Calu3 (cell line): ENCODE results near the gene SRRM4. TPM values are rescaled to one million over a fixed set of nuclear protein-coding genes. Genes with fewer than 3 reads are reported as not detected.

Experiments
- BruUV-seq: library from RNA; stranded (reverse); fragments of 400-500 nt; replicated peaks from 2 replicates; lab custom pipeline; 2021; lab: Mats Ljungman, UMichigan
- CTCF ChIA-PET: fragments of 300-600 bp; sonication (Branson Sonifier 250); formaldehyde crosslinking; loops from one replicate; lab custom pipeline; 2022; ENCODE audit warnings: antibody characterized with exemption; lab: Charles Lee
- DNase-seq: peaks from one replicate; pipeline ENCODE4 v3.0.0; 2022
- H3K27ac Mint-ChIP-seq: one replicate; pipeline ENCODE4 v1.8.0; 2022; ENCODE audit warnings: mixed read lengths; ENCODE audit not compliant: unreplicated experiment
- H3K27me3 Mint-ChIP-seq: one replicate; pipeline ENCODE4 v1.8.0; 2022; ENCODE audit warnings: mixed read lengths; ENCODE audit not compliant: unreplicated experiment
- H3K36me3 Mint-ChIP-seq: one replicate; pipeline ENCODE4 v1.8.0; 2022; ENCODE audit warnings: mild to moderate bottlenecking, moderate library complexity, mixed read lengths; ENCODE audit not compliant: insufficient read depth, unreplicated experiment
- H3K4me1 Mint-ChIP-seq: one replicate; pipeline ENCODE4 v1.8.0; 2022; ENCODE audit warnings: mild to moderate bottlenecking, low read depth, mixed read lengths; ENCODE audit not compliant: unreplicated experiment
- H3K4me3 Mint-ChIP-seq: one replicate; pipeline ENCODE4 v1.8.0; 2022; ENCODE audit warnings: mild to moderate bottlenecking, low read depth, moderate library complexity, mixed read lengths; ENCODE audit not compliant: unreplicated experiment
- H3K9me3 Mint-ChIP-seq: one replicate; pipeline ENCODE4 v1.8.0; 2022; ENCODE audit warnings: low read depth, mixed read lengths; ENCODE audit not compliant: unreplicated experiment
- intact Hi-C: fragments of 100-400 bp; cut with micrococcal nuclease; formaldehyde crosslinking; loops from one replicate; pipeline ENCODE4 v1.10.0; 2022; ENCODE audit not compliant: unreplicated experiment
- total RNA-seq: library from RNA; stranded (reverse); gene quantifications from 2 replicates; pipeline ENCODE4 v1.2.3, GENCODE V29; 2022
- TF ChIP-seq, protein P1 (sequence below): fragments of 200-600 bp; IDR thresholded peaks from one replicate; pipeline ENCODE4 v1.8.0; 2022; ENCODE audit warnings: antibody characterized with exemption; ENCODE audit not compliant: unreplicated experiment

SRRM4 gene
- total RNA-seq, 1 experiment from 2014 or later, result not detected

DNA sequence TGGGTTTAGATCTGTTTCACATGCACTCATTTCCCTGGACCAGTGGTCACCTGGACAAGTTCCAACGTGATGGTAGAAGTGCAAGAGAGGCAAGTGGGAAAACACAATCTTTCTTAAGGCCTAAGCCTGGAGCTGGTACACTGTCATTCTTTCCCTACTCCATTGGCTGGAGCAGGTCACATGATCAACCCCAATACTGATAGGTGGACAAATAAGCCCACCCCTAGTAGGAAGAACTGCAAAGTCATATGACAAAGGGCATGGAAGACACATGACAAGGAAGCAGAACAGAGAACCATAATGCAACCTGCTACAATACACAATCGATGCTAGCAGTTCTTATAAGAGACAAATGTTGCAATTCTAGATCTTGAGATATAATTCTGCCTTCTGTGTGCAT lies 66.3 kb downstream of the SRRM4 start:
- H3K9me3 Mint-ChIP-seq, result no peaks in the 10 kb centered on the region
- TF ChIP-seq, protein P1, sequence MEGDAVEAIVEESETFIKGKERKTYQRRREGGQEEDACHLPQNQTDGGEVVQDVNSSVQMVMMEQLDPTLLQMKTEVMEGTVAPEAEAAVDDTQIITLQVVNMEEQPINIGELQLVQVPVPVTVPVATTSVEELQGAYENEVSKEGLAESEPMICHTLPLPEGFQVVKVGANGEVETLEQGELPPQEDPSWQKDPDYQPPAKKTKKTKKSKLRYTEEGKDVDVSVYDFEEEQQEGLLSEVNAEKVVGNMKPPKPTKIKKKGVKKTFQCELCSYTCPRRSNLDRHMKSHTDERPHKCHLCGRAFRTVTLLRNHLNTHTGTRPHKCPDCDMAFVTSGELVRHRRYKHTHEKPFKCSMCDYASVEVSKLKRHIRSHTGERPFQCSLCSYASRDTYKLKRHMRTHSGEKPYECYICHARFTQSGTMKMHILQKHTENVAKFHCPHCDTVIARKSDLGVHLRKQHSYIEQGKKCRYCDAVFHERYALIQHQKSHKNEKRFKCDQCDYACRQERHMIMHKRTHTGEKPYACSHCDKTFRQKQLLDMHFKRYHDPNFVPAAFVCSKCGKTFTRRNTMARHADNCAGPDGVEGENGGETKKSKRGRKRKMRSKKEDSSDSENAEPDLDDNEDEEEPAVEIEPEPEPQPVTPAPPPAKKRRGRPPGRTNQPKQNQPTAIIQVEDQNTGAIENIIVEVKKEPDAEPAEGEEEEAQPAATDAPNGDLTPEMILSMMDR, result no peak
- no peak overlapping the region for H3K4me3 Mint-ChIP-seq
- H3K36me3 Mint-ChIP-seq, result no peaks in the 10 kb centered on the region
- intact Hi-C loops, result no loop called here
- H3K27me3 Mint-ChIP-seq, result no peaks in the 10 kb centered on the region
- no peak for DNase-seq
- H3K4me1 Mint-ChIP-seq, result no peaks in the 10 kb centered on the region
- no peak overlapping the region for H3K27ac Mint-ChIP-seq
- no TSS peak for BruUV-seq
- CTCF ChIA-PET, result no interaction called here

DNA sequence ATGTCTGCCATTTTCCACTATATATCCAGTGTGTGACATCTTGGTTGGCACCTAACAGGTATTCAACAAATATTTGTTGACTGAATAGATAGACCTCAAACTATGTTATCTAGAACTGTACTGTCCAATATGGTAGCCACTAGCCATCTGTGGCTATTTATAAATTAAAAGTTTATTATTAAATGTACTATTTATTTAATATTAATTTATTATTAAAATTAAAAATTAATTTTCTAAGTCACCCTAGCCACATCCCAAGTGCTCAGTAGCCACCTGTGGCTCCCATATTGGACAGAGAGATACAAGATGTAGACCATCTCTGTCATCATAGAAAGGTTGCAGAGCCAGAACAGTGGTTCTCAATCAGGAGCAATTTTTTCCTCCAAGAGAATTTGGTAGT lies 69.3 kb downstream of the SRRM4 start:
- TF ChIP-seq, protein P1, result no peak
- no peaks in the 10 kb centered on the region for H3K4me1 Mint-ChIP-seq
- no peak for DNase-seq
- no peaks in the 10 kb centered on the region for H3K36me3 Mint-ChIP-seq
- H3K27ac Mint-ChIP-seq, result no peak overlapping the region
- CTCF ChIA-PET, result no interaction called here
- H3K27me3 Mint-ChIP-seq, result no peaks in the 10 kb centered on the region
- no TSS peak for BruUV-seq
- intact Hi-C loops, result no loop called here
- no peak overlapping the region for H3K4me3 Mint-ChIP-seq
- no peaks in the 10 kb centered on the region for H3K9me3 Mint-ChIP-seq

DNA sequence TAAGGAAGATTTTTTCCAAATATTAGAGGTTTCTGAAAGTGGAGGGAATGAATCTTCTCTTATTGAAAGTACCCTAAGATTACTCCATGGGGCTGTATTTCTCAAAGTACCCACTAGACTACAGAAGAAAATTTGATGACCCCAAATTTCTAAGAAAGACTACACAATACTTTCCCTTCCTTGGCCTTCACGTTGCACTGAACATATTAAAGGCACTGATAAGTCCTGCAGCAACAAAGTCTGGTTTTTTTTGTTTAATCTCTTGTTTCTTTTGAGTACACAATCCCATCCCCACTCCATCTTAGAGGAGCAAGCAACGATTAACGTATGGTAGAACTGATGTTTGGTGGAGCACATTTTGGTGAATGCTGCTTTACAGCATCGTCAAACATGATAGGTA lies 70.1 kb downstream of the SRRM4 start:
- Mint-ChIP-seq H3K36me3 (no peaks in the 10 kb centered on the region), H3K4me1 (no peaks in the 10 kb centered on the region), H3K9me3 (peaks cover 1% of the 10 kb centered on the region), H3K4me3 (no peak overlapping the region), H3K27ac (no peak overlapping the region), H3K27me3 (no peaks in the 10 kb centered on the region)
- no TSS peak for BruUV-seq
- CTCF ChIA-PET, result no interaction called here
- TF ChIP-seq, protein P1, result no peak
- DNase-seq, result no peak
- intact Hi-C loops, result no loop called here

DNA sequence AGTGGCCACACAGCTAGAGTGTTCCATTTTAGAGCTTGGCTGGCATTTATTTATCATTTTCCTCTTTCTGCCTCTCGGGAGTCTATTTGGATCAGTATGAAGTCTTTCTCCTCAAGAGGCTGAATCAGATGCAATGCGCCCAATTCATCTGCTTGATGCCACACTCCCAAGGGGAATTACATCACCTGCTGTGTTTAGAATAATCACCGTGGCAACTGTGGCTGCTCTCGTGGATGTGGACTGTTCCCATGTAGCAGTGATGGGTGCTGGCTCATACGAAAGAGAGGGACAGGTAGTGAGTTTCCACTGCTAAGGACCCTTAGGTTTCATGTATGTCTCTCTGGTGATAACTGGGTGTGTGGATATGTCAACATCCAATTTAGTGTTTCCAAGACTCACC lies 70.7 kb downstream of the SRRM4 start:
- H3K9me3 Mint-ChIP-seq, result peaks cover 2% of the 10 kb centered on the region
- H3K27me3 Mint-ChIP-seq, result no peaks in the 10 kb centered on the region
- H3K4me3 Mint-ChIP-seq, result no peak overlapping the region
- CTCF ChIA-PET, result no interaction called here
- intact Hi-C loops, result no loop called here
- H3K27ac Mint-ChIP-seq, result no peak overlapping the region
- DNase-seq, result no peak
- H3K36me3 Mint-ChIP-seq, result no peaks in the 10 kb centered on the region
- H3K4me1 Mint-ChIP-seq, result no peaks in the 10 kb centered on the region
- TF ChIP-seq, protein P1, result no peak
- no TSS peak for BruUV-seq
